ENCODE data around the gene CCDC85B. TPM values are rescaled to one million over a fixed set of nuclear protein-coding genes. Genes with fewer than 3 reads are reported as not detected.

CCDC85B gene
- total RNA-seq, 1 experiment from 2014 or later, result 26.6 TPM

DNA sequence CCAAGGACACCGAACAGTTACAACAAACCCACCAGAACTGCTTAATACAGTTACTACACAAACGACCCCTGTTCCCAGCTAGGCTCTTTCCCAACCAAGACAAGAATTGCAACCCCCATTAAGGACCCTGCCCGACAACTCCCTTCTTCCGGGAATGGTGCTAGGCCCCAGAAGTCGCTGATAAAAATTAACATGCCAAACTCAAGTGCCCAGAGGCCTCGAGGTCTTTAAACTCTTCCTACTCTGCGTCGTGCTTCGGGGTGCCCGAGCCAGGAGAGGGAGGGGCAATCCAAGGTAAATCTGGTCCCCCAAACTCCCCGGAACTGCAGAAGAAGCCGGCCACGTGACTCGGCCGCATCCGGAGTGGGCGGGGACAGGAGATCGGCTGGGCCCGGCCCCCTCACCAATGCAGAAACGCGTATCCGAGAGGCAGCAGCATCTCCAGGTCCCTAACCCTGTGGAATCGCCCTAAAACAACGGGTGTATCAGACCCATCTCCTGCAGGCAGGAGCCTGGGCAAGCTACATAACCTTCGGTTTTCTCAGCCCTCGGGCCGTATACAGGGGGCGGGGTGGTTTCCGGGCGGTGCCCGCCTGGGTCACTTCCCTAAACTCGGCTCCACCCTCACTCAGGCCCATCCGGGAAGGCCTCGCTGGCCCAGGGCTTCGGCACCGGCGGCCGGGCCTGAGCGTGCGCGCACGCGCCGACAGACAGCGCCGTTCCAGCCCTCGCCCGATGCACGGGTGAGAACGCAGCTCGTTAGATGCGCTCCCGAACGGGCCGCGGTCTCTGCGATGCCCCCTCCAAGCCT is 33.6 kb upstream of the CCDC85B start:
- peaks cover 100% of the 10 kb centered on the region for H3K36me3 Mint-ChIP-seq (ENCODE audit: insufficient read depth, unreplicated experiment)
- no peaks in the 10 kb centered on the region for H3K9me3 Mint-ChIP-seq (ENCODE audit: low read depth, unreplicated experiment)
- no TSS peak for BruUV-seq (replicated peaks)
- no peaks in the 10 kb centered on the region for H3K27me3 Mint-ChIP-seq (ENCODE audit: unreplicated experiment)
- intact Hi-C loops (cut with micrococcal nuclease; ENCODE audit: unreplicated experiment), result no loop called here
- peak overlapping the region; percentile 84 for H3K4me3 Mint-ChIP-seq (ENCODE audit: low read depth, unreplicated experiment)
- DNase-seq, result peak; percentile 82
- TF ChIP-seq, protein P1, sequence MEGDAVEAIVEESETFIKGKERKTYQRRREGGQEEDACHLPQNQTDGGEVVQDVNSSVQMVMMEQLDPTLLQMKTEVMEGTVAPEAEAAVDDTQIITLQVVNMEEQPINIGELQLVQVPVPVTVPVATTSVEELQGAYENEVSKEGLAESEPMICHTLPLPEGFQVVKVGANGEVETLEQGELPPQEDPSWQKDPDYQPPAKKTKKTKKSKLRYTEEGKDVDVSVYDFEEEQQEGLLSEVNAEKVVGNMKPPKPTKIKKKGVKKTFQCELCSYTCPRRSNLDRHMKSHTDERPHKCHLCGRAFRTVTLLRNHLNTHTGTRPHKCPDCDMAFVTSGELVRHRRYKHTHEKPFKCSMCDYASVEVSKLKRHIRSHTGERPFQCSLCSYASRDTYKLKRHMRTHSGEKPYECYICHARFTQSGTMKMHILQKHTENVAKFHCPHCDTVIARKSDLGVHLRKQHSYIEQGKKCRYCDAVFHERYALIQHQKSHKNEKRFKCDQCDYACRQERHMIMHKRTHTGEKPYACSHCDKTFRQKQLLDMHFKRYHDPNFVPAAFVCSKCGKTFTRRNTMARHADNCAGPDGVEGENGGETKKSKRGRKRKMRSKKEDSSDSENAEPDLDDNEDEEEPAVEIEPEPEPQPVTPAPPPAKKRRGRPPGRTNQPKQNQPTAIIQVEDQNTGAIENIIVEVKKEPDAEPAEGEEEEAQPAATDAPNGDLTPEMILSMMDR (IDR thresholded peaks at IDR 0.05; ENCODE audit: unreplicated experiment), result no peak
- peak overlapping the region; percentile 84 for H3K27ac Mint-ChIP-seq (ENCODE audit: unreplicated experiment)
- H3K4me1 Mint-ChIP-seq (ENCODE audit: low read depth, unreplicated experiment), result peaks cover 47% of the 10 kb centered on the region
- CTCF ChIA-PET, result no interaction called here

DNA sequence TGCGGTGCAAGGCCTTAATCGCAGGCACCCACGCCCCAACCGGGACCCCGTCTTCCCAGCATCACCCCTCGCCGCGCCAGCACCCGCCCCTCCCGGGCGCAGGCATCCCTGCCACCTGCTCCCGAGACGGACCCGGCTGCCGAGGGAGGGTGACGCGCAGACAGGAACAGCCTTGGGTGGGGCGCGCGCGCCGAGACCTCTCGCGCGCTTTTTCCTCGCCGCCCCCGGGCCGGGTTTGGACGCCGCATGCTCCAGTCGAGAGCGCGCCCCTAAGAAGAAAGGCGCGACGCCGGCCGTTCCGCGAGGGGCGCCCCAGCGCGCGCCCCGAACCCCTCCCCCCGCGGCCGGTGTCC is 33.0 kb upstream of the CCDC85B start:
- CTCF ChIA-PET, result interaction anchor here (1.5 to 2.9 kb wide), 2 partner anchors 31 to 77 kb away, joined by 3 to 37 read pairs; partner anchors contain the start of gene FIBP
- H3K4me1 Mint-ChIP-seq (ENCODE audit: low read depth, unreplicated experiment), result peaks cover 47% of the 10 kb centered on the region
- H3K27ac Mint-ChIP-seq (ENCODE audit: unreplicated experiment), result no peak overlapping the region
- H3K9me3 Mint-ChIP-seq (ENCODE audit: low read depth, unreplicated experiment), result no peaks in the 10 kb centered on the region
- DNase-seq, result no peak
- intact Hi-C loops (cut with micrococcal nuclease; ENCODE audit: unreplicated experiment), result no loop called here
- BruUV-seq (replicated peaks), result no TSS peak
- H3K36me3 Mint-ChIP-seq (ENCODE audit: insufficient read depth, unreplicated experiment), result peaks cover 100% of the 10 kb centered on the region
- TF ChIP-seq, protein P1 (IDR thresholded peaks at IDR 0.05; ENCODE audit: unreplicated experiment), result no peak
- no peaks in the 10 kb centered on the region for H3K27me3 Mint-ChIP-seq (ENCODE audit: unreplicated experiment)
- H3K4me3 Mint-ChIP-seq (ENCODE audit: low read depth, unreplicated experiment), result peak overlapping the region; percentile 84

DNA sequence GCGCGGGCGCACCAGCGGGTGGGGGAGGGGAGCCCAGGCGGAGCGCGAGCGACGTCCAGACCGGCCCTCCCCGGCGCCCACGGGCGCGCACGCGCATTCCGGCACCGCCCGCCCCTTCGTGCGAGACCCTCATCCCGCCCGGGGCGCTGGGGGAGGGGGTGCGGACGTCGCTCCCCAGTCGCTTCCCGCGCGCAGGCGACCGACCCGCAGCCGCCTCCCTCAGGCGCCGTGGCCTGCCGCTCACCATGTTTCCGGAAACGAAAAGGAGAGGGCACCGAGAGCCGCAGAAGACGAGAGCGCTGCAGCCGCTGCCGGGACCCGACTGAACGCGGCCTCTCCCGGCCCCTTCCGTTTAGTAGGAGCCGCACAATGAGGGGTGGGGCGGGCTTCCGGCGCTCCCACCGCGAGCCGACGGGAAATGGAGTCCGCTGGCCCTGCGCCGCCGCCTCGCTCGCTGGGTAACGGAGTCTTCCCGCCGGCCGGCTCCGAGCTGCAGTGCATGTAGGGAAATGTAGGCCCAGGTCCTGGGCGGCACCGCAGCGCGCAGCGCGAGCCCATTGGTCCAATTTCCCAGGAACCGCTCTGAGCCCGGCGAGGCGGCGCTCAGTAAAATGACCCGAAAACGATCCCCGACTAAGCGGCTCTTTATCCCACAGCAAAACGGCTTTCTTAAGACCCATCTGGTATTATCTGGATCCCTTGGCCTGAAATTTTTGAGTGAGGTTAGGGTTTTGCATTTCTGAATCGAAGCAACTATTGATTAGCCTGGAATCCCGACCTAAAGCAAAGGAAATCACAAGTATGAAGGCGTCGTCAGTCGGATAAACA is 32.4 kb upstream of the CCDC85B start, which contains the start of gene CFL1:
Gene CFL1 (minus strand): TSS at position 328 of the 828 bp plus-strand sequence. CDS start 81 bp downstream, at position 247.
- no TSS peak for BruUV-seq (replicated peaks)
- Mint-ChIP-seq H3K4me3 (ENCODE audit: low read depth, unreplicated experiment) (peak within 1 kb of the TSS; percentile 84), H3K4me1 (ENCODE audit: low read depth, unreplicated experiment) (peaks cover 47% of the 10 kb centered on the region), H3K27me3 (ENCODE audit: unreplicated experiment) (no peaks in the 10 kb centered on the region), H3K9me3 (ENCODE audit: low read depth, unreplicated experiment) (no peaks in the 10 kb centered on the region), H3K36me3 (ENCODE audit: insufficient read depth, unreplicated experiment) (peaks cover 100% of the 10 kb centered on the region), H3K27ac (ENCODE audit: unreplicated experiment) (peak within 1 kb of the TSS; percentile 95)
- TF ChIP-seq, protein P1 (IDR thresholded peaks at IDR 0.05; ENCODE audit: unreplicated experiment), result no peak
- CTCF ChIA-PET, result interaction anchor here (0.7 to 2.9 kb wide), 4 partner anchors 30 to 1172 kb away, joined by 3 to 37 read pairs (median 6); partner anchors contain the start of gene FIBP
- DNase-seq, result peak; percentile 98
- intact Hi-C loops (cut with micrococcal nuclease; ENCODE audit: unreplicated experiment), result no loop called here

DNA sequence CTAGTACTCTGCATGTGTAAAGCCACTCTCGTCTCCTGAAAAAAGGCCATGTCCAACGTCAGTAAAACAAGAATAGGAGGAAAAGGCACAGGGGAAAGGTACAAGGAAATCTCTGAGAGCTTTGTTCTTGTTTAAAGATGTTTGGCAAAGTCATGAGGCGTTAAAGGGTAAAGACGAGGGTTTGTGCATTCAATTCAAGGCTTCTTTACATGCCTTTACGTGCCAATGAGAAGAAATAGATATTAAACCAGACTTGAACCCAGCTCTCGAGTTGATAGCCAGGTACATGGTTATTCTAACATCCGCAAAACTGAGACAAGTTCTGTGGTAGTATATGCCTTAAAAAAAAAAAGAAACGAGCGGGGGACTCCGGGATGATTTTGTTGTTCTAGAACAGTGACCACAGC is 31.8 kb upstream of the CCDC85B start:
- TSS peak; percentile 36 for BruUV-seq (replicated peaks)
- Mint-ChIP-seq H3K36me3 (ENCODE audit: insufficient read depth, unreplicated experiment) (peaks cover 99% of the 10 kb centered on the region), H3K9me3 (ENCODE audit: low read depth, unreplicated experiment) (no peaks in the 10 kb centered on the region), H3K27me3 (ENCODE audit: unreplicated experiment) (no peaks in the 10 kb centered on the region), H3K27ac (ENCODE audit: unreplicated experiment) (peak overlapping the region; percentile 95), H3K4me3 (ENCODE audit: low read depth, unreplicated experiment) (peak overlapping the region; percentile 84), H3K4me1 (ENCODE audit: low read depth, unreplicated experiment) (peaks cover 43% of the 10 kb centered on the region)
- intact Hi-C loops (cut with micrococcal nuclease; ENCODE audit: unreplicated experiment), result no loop called here
- DNase-seq, result no peak
- CTCF ChIA-PET, result interaction anchor here (0.7 to 2.9 kb wide), 4 partner anchors 29 to 1171 kb away, joined by 3 to 37 read pairs (median 6); partner anchors contain the start of gene FIBP
- TF ChIP-seq, protein P1 (IDR thresholded peaks at IDR 0.05; ENCODE audit: unreplicated experiment), result no peak

Measured in Calu3 (cell line).